Left ventricle myocardium superior (tissue), 1 donor: Measurements from ENCODE around the gene ELMO3. TPM values are rescaled to one million over a fixed set of nuclear protein-coding genes. Genes with fewer than 3 reads are reported as not detected.
A peak's percentile ranks its signal among the peaks of the same experiment; 100 is the strongest.

Source experiments
- ATAC-seq: fragments of 200-7000 bp; cut with Tn5 transposase; one replicate; pipeline ENCODE4 v1.9.1; 2020; ENCODE audit warnings: mild to moderate bottlenecking, moderate library complexity
- DNase-seq: peaks from one replicate; pipeline ENCODE4 v3.0.0-alpha.2; 2020
- intact Hi-C: fragments of 100-400 bp; cut with micrococcal nuclease; formaldehyde crosslinking; loops from one replicate; pipeline ENCODE4 v1.11.0; 2022
- total RNA-seq: library from RNA; stranded (reverse); fragmentation: NEBNext Ultra II Directional; extraction: Animal tissue kit (Norgen Biotek cat#: 25700); gene quantifications from one replicate; pipeline ENCODE4 v1.2.1, GENCODE V29; 2021
- donor health status: DM: no; HTN: yes; CAD: no; lungs with severe emphysema.

ELMO3 gene
- total RNA-seq, 1 donor from 2014 or later, result 0.79 TPM

DNA sequence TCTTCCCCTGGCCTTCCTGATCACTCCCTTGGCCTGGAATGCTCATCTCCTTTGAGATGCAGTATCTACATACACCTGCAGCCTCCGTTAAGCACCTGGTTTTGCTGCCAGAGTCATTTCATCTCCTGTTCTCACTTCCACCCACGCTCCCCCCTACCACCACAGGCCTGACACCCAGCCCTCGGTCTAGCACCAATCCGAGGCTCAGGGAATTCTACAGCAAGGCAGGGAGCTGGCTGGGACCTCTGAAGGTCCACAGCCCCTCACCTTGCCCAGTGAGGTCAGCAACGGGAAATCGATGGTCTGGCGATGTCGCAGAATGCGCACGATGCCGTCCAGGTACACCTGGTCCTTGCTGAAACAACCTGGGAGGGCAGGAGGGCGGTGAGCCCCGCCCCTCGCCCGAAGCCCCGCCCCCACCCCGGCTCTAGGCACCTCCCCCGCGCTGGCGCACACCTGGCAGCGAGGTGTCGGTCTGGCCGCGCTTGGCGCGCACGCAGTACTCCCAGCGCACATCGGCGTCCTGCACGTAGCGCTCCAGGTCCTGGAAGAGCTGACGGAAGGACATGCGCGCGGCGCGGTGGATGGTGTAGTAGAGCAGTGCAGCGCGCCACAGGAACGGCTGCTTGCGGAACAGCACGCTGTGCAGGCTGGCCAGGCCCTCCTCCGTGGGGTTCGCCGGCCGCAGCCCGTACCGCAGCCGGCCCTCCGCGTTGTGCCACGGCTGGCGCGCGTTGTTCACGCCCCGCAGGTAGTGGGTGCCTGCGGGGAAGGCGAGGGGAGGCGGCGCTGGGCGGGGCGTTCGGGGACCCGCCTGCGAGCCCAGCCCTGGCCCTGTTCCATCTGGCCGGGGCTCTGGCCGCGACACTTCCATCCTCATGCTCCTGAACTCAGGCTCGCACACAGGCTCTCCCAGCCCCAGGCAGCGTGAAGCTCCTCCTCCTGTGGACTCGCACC is 20.9 kb upstream of the ELMO3 start:
- intact Hi-C loops, result no loop called here
- DNase-seq (peak; percentile 82), ATAC-seq (peak; percentile 45)

DNA sequence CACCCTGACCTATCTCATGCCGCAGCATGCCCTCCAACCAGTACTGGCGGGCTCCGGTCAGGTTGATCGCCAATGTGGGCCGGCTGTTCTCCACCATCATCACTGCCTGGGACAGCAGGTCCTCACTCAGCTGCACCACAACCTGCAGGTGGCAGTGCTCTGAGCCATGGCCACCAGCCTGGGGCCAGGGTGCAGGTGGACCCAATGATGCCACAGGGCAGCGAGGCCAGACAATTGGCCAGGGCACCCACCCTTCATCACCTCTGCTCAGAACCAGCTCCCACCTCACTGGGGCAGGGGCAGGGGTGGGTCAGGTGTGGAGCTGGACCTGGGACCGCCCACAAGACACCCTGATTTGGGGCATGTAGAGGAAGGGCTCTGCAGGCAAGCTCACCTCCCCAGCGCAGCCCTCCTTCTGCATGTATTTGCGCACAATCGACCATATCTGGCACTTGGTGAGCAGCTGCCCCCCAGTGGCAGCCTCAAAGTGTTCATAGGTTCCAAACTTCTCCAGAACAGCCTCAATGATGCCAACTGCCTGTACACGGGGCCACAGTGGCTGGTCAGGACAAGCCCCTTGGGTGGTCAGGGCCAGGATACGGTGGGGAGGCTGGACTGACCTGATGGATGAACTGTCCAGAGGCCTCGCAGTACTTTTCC is 19.4 kb upstream of the ELMO3 start:
- no peak for ATAC-seq
- no peak for DNase-seq
- intact Hi-C loops, result no loop called here

DNA sequence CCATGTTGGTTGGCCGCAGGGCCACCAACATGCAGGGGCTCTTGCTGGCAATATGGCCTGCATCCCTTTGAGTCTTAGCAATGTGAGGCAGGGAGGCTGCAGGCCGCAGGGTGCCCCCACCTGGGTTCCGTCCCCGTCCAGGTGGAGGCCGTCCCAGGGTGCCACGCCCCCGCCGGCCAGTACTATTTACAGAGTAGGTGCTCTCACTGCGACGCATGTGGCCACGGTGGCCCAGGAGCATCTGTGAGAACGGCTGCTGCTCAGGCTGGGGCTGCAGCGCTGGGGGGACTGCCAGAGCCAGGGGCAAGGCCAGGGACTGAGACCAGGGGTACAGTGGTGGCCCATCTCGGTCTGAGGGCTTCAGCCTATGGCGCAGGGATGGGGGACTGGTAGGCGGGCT is 18.8 kb upstream of the ELMO3 start:
- ATAC-seq, result no peak
- DNase-seq, result no peak
- intact Hi-C loops, result no loop called here

DNA sequence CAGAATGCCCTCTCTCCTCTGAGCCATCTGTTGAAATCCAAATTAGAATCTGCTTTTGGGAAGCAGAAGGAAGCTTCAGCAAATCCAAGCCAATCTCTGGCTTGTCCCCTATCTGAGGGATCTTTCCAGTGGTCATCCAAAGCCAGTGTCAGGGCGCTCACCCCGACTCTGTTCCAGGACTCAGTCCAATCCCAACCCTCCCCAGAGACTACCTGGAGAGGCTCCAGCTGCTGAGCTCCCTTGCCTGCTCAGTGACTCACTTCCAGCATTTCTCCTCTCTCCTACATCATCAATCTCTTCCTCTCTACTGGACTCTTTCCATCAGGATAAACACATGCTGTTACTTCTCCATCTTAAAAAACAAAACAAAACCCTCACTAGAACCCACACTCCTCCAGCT is 17.6 kb upstream of the ELMO3 start:
- no peak for ATAC-seq
- intact Hi-C loops, result no loop called here
- DNase-seq, result no peak

DNA sequence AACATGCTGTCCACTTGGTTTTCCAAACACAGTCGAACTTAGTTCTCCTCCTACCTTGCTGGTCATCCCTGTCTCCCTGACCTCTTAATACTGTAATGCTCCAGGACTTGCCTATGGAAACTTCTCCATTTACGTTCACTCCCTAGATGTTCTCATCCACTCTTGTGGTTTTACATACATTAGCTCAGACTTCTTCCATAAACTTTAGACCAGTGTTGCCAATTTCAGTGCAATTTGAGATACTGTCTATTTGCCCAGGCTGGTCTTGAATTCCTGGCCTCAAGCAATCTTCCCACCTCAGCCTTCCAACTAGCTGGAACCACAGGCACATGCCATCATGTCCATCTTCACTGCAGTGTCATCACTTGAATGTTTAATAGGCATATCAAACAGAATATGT is 16.6 kb upstream of the ELMO3 start:
- ATAC-seq (no peak), DNase-seq (no peak)
- intact Hi-C loops, result no loop called here

DNA sequence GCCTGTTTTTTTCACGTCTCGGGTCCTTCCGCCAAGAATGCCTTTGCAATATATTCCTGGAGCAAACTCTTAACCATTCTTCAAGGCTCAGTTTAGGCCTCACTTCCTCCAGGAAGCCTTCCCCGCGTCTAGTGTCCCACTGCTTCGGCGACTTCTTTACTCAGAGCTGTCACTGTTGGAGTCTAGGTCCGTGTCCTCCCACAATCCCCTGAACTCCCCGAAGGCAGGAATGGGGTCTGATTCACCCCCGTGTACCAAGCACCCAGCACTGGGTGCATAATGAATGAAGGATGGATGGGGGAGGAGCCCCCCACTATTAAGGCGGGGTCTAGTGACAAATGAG is 15.7 kb upstream of the ELMO3 start:
- intact Hi-C loops, result no loop called here
- DNase-seq (no peak), ATAC-seq (no peak)

DNA sequence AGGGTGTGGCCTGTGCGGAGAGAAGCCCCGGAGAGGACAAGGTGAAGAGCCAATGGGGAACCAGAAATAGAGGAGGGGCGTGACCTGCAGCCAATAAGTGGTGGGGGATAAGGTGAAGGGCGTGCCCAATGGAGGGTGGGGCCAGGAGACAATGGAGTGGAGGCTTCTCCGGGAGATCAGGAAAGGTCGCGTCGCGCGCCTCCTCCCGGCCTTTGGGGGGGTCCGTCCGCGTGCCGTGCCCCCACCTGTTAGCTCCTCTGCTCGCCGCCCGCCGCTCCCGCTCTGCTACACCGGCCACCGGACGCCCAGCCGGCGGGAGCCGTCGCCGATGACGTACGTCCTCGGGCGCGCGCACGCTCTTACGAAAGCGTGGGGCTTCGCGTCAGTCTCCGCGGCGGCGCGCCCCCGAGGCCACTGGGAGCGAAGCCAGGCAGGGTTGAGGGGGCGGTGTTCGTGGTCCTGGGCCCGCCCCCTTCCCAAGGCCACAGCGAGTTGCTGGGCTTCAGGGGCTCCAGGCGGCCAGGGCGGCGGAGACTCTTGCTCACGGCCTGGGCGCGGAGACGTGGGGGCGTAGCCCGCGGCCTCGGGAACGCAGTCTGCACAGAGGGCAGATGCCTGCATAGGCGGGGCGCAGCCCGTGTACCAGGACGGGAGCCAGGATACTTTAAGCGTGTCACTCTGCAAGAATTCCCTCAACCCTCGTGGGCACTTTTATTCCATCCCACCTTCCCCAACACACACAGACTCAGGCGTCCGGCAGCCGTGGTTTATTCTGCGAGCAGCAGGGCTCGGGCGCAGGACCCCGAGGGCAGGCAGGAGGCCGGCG is 15.1 kb upstream of the ELMO3 start, which contains the start of gene MATCAP1:
Gene MATCAP1, minus strand, starts transcription at position 337 of the 826 bp plus-strand sequence. CDS start 3,353 bp downstream, outside the sequence.
- intact Hi-C loops, result no loop called here
- peak; percentile 93 for ATAC-seq
- peak; percentile 96 for DNase-seq

DNA sequence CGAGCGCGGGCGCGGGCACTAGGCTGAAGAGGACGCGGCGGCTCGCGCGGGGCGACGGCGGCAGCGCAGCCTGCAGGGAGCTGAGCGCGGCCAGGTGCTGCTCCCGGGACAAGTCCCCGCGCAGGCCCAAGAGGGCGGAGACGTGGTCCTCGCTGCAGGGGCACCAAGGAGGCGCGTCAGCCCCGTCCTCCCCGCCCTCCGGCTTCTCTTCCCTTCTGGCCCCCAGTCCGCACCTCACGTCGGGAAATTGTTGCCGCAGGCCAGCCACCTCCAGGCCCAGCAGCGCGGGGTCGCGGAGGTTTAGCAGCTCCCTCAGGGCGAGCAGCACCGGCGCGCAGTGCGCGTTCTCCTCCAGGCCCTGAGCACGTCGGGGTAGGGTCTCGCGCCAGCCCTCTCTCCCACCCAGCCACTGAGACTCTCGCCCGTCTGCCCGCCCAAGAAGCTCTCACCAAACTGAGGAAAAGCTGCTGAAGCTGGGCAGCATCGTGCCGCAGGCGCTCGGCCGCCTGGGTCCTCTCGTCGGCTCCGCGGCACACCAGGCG is 14.4 kb upstream of the ELMO3 start:
- DNase-seq (peak; percentile 52), ATAC-seq (peak; percentile 29)
- intact Hi-C loops, result no loop called here

DNA sequence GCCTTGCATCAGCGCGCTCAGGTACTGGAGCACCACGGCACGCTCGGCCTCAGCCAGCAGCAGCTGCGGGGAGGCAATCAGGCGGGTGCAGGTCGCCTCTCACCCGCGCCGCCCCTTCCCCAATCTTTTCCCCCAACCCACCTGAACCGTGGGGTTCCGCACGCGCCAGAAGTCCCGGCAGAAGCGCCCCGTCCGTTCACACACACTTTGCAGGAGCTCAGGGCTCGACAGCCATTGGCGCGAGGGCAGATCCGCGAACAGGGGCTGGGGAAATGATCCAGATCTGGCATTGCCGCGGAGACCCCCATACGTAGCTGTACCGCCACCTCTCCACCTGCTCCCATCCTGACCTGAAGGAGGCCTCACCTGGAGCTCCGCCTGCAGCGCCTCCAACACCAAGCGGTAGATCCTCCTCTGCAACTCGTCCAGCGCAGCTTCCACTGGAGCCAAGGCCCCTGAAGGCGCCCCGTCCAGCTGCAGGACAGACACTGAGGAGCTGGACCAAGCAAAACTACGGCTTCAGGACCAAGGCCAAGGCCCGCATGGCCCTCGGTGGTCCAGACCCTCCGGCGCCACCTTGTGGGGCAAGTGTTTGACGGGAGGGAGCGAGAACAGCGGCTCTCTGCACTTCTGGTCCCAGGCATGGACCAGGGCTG is 13.8 kb upstream of the ELMO3 start:
- ATAC-seq, result peak; percentile 54
- intact Hi-C loops, result no loop called here
- DNase-seq, result peak; percentile 97

DNA sequence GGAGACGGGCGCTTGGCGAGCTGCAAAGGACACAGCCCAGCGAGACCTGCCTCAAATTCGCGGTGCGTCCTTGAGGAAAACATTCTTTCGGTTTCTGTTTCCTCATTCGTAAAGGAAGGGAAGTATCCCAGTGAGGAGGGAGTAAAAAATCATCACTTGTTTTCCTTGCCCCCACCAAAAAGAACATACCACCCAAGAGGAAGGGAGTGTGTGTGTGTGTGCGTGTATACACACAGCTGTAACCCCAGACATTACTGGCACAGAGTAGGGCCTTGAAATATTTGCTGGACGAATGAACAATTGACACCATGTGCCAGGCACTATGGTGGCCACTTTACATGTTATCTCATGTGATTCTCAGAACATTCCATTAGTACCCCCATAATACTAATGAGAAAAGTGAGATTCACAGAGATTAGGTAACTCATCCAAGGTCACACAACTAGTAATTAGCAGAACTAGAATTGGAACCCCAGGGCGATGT is 13.2 kb upstream of the ELMO3 start:
- intact Hi-C loops, result no loop called here
- ATAC-seq, result no peak

DNA sequence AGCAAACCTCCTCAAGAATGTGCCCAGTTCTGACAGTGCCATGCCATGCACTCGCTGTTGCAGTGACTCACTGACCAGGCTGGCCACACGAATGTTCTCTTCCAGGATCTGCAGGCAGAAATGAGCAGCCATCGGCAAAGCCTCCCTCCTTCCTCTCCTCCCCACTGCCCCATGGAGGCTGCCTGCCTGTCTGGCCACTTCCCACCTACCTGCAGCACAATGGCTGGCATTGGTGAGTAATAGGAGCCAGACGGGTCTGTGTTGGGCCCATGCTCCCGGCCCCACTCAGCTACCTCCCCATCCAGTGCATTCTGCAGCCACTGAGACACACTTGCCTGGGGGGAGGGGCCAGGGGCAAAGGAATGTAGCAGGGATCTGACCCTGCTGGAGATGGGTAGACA is 12.4 kb upstream of the ELMO3 start:
- intact Hi-C loops, result no loop called here
- DNase-seq (no peak), ATAC-seq (no peak)

More for the DNA sequence above, 13.2 kb upstream of the ELMO3 start:
- no peak for DNase-seq

DNA sequence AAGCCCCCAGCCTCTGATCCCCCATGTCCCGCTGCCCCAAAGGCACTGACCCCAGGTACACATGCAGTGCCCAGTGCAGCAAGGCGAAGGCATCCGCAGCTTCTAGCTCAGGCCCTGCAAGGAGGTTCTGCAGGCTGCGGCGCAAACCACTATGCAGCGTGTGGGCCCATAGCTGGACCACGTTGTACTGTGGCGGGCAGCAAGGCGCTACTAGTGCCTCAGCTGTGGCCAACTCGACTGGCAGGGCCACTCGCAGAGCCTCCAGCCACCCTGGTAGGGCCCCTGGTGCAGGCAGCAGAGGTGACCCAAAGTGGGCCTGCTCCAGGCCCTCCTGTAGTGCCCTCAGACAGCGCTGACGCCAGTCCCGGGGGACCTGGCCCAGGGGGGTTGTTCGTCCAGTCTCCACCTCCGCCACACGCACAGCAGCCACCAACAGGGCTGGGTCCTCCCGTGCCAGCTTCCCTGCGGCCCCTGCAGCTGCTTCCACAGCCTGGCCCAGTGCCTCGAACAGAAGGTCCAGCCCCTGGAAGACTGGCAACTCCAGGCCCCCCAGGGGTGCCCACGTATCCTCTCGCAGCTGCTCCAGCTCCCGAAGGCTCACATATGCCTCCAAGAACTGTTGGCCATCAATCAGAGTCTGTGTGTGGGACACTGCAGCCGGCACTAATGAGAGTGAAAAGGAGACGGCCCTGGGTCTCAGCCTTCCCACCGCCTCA is 11.6 kb upstream of the ELMO3 start:
- intact Hi-C loops, result no loop called here
- ATAC-seq (no peak), DNase-seq (no peak)

DNA sequence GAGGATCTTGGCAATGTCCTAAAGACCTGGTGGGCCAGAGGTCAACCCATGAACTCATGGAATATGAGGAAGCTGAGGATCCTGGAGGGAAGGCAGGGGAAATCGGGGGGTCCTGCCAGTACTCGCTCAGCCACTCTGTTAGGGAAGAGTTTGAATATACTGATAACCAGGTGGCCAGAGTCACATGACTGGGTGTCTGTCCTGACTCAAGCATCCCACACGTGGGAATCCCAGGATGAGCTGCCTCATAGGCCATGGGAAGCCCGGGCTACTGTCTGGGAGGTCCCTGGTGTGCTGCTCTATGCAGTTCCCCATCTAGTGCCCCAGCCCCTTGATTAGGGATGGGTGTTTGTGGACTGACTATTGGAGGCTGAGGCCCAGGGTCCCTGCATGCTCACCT is 10.6 kb upstream of the ELMO3 start:
- intact Hi-C loops, result no loop called here

DNA sequence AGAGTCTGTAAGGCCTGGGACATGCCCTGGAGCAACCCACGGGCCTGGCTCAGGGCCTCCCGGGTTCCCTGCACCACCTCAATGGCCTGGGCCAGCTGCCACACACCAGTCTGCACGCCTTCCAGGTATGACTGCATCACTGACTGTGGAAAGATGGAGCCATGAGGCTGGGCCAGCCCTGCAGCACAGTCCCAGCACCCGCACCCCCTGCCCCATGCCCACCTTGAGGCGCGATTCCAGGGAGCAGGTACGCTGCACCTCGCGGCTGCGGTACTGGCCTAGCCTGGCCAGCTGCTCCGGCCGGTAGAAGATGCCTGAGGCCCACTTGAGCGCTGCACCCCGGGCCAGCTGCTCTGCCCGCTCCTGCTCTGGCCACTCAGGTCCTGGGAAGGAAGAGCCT is 10.1 kb upstream of the ELMO3 start:
- intact Hi-C loops, result no loop called here
- DNase-seq, result no peak
- no peak for ATAC-seq

More for the DNA sequence above, 10.6 kb upstream of the ELMO3 start:
- DNase-seq (no peak), ATAC-seq (no peak)

DNA sequence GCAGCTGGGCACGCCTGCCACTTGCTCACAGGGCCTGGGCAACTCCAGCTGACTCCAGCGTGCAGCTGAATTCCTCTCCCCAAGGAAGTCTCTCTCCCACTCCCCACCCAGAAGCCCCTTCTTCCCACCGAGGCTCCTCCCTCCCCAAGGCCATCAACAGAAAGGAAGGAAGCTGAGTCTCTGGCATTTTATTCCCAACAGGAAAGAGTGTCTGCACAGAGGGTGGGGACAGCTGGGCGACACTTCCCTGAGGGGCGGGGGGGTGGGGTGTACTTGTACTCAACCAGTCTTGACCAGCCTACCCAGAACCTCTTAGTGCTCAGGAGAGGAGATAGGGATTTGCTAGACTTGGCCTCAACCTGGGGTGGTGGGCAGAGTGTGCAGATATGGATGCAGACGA is 8.9 kb upstream of the ELMO3 start, which contains the start of gene EXOC3L1:
Gene EXOC3L1, minus strand, starts transcription at position 96 of the 400 bp plus-strand sequence. CDS start 460 bp downstream, outside the sequence.
- ATAC-seq (no peak), DNase-seq (no peak)
- intact Hi-C loops, result no loop called here

DNA sequence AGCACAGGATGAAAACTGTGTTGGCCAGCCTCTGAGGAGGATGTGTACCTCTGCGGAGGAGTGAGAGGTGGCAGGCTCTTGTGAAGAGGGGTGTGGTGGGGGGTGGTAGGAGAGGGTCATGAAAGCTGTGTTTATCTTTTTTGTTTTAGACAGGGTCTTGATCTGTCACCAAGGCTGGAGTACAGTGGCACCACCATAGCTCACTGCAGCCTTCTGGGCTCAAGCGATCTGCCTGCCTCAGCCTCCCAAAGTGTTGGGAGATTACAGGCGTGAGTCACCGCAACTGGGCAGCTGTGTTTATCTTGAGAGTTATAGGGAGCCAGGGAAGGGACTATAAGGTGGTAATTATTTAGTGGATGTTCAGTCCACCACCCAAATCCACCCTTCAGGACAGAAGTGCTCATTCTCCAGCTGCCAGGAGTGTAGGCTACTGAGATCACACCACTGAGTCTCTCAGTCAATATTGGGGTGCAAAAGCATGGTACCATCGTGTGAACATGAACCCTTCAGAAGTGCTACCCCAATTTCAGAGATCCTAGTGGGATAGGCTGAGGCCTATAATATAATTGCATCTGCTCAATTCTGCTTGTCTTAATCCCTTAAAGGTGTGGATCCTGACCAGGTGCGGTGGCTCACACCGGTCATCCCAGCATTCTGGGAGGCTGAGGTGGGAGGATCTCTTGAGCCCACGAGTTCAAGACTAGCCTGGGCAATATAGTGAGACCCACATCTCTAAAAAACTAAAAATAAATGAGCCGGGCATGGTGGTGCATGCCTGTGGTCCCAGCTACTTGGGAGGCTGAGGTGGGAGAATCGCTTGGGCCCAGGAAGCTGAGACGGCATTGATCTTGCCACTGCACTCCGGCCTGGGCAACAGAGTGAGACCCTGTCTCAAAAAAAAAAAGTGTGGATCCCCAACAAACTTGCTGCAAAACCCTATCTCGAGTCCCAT is 8.2 kb upstream of the ELMO3 start:
- no peak for ATAC-seq
- no peak for DNase-seq
- intact Hi-C loops, result no loop called here

DNA sequence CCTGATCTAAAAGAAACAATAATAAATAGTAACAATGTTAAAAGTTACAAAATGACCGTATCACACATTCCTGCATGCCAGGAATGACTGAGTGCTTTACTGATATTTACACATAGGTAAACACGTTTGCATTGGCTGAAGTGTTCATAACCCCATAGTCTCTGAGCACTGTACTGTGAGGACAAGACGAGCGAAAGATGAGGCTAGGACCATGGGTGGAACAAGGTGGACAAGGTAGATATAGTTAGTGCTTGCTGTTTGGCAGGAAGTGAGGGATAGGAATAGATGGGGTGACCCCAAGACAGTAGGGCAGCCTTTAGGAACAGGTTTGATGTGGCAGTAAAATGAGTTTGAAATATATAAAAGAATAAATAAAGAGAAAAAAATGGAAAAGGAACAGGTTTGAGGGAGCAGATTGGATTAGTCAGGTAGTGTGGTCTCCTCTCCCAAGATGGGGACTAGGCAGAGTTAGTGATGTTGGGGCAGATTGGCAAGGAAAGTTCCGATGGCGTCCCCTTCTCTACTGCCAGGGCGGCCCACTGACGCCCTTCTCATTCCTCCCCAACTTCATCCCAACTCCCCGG is 7.4 kb upstream of the ELMO3 start:
- DNase-seq (no peak), ATAC-seq (peak; percentile 4)
- intact Hi-C loops, result no loop called here
